Kasumi-1 (cell line): ENCODE data around the gene CTDSP2.
"Not testable (repeated sequence)": the region's sequence is repeated elsewhere in the genome, so short reads cannot be mapped to it uniquely, and the experiment has no call there.

Experiments
- DNase-seq, 2 experiments: peaks; one replicate each; lab custom pipeline; 2025; lab: John Stamatoyannopoulos, UW

Gene CTDSP2

DNA sequence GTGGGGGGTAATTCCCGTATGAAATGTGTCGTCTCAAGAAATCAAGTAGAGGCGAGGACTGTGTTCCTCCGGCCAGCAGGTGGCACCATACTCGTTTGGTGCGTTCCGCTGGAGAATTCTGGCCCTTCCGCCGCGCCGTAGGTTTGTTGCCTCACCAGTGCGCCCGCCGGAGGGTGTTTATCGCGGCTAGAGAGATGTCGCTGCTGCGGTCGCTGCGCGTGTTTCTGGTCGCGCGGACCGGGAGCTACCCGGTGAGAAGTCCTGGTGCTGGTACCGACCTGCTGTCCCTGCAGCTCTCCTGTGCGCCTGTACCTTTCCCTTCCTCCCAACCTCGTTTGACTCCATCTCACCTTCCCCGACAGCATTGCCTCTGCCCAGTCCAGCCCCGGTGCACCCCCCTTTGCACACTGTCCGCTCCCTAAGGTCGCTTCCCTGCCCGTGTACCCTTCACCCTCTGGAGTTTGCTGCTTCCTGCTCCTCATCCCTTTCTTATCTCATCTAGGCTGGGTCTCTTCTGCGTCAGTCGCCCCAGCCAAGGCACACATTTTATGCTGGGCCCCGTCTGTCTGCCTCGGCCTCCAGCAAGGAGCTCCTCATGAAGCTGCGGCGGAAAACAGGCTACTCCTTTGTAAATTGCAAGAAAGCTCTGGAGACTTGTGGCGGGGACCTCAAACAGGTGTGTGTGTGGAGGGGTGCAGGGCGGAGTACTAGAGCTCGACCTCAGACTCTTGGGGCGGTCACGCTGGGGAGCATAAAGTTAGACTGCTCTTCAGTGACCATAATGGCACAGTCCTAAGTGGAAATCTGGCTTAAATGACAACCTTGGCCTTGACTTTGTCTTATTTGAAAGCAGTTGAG lies 63.7 kb downstream of the CTDSP2 start, which contains the start of gene TSFM:
Gene TSFM, plus strand, starts transcription at position 180 of the 858 bp plus-strand sequence. Its CDS starts 15 bp downstream, at position 195.
- DNase-seq, result peak; percentile 95 to 96

DNA sequence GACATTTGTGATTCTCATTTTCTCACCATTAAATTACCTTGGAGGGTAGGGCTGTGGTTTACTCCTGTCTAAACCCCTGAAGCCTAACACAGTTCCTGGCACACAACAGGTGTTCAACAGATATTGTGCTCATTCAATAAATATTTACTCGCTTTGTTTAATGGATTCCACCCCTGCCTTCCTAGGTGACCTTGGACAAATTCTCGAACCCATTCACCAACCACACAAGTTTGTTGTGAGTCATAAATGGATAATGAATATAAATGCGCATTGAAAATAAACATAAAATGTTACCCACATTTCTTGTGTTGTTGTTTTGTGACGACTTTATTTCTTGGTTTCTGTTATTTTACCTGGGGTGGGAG lies 64.3 kb downstream of the CTDSP2 start:
- no peak for DNase-seq

DNA sequence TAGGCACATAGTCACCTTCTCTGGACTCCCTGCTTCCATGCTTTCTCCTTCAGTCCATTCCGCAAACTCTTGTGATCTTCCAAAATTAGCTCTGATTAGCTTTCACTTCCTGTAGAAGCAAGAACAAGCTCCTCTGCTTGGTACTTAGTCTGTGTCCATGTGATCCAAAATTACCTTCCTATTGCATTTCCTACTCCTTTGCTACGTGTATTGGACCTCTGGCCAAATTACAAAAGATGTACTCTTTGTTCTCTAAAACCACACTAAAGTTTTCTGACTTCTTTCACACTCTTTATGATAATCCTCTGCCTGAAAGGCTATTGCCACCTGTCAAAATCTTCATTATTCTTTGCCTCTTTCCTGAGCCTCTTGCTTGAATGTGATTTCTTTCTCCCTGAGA lies 64.7 kb downstream of the CTDSP2 start:
- no peak for DNase-seq

DNA sequence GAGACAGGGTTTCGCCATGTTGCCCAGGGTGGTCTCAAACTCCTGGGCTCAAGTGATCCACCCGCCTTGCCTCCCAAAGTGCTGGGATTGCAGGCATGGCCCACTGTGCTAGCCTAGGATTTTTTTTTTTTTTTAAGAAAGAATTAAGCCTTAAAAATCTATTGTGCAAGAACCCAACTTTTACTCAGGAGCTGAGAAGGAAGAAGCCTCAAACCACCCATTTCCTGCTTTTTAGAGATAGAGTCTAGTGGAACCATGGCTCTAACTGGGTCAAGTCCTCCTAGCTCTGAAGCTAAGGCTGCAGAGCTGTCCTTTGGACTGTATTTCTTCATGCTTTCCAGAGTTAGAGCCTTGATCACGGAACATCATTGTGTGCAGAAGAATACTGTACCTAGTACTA lies 65.3 kb downstream of the CTDSP2 start:
- DNase-seq, result peak; percentile 34 to 50

DNA sequence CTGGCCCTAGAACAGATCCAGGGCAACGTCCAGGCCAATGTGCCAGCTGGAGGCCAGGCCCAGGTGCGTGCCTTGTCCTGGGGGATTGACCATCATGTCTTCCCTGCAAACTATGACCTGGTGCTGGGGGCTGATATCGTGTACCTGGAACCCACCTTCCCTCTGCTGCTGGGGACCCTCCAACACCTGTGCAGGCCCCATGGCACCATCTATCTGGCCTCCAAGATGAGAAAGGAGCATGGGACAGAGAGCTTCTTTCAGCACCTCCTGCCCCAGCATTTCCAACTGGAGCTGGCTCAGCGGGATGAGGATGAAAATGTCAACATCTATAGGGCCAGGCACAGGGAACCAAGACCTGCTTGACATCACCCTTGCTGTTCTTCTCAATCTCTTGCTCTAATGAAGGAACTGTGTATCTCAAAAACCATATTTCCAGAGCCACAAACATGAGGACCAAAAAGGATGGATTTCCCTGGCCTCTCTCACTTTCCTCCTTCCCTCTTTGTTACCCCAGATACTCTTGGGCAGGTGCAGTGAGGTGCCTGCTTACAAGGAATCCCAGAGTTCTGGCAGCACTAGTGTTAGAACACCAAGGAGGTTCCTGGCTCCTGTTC lies 66.1 kb downstream of the CTDSP2 start:
- DNase-seq, result no peak

DNA sequence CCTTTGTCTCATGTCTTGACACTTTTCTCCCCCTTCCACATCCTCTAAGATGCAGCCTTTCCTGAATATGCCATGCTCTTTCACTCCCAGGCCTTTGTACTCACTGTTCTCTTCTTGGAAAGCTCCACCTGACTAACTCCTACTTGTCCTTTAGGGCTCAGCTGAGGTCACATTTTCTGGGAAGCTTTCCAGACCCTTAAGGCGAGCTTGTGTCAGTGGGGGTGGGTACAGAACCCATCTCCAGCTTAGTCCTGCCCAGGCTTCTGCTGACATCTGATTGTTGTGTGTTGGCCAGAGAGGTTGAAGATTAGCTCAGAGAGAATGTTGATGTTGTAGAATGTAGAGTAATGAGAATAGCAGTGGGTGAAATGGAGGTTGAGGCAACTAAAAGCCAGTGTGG lies 66.8 kb downstream of the CTDSP2 start:
- DNase-seq, result no peak

DNA sequence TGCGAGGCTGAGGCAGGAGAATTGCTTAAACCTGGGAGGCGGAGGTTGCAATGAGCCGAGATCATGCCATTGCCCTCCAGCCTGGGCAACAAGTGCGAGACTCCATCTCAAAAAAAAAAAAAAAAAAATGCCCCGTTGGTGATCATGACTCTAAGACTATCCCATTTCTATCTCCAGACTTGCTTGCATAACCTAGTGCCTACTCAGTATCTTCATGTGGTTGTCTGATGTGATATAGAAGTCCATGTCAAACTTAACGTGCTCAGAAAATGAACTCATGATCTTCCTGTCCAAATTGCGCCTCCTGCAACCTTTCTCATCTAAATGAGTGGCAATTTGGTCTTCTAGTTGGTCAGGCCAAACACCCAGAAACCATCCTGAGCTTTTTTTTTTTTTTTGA lies 68.6 kb downstream of the CTDSP2 start:
- no peak for DNase-seq

DNA sequence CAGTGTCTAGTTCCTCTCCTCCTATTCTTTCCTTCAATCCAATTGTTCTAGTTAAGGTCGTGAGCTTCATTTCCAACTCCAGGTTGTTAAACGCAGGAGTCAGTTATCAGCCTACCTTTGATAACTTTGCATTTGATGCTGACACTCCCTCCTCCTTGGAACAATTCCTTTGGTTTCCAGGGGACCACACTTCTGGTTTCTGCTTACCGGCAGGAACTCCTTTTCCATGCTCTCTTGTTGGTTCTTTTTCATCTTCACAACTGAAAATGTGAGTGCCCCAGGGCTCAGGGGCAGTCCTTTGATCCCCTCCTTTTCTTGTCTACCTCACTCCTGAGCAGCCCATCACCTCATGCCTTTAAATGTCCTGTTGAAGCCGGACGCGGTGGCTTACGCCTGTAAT lies 69.2 kb downstream of the CTDSP2 start:
- no peak for DNase-seq

DNA sequence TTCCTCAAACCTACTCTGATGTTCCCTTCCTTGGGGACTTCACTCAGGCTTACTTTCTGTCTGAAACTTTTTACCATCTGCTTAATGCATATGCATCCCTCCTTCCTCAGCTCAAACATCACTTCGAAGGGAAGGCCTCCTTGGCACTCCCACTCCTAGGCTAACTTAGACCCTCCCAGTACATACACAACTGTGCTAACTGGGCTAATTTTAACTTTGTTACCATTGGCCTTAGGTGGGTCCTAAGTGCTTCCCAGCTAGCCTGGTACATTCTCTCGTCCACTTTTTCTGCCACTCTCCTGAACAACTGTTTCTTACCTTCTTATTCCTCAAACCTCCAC lies 70.3 kb downstream of the CTDSP2 start:
- DNase-seq, result no peak

DNA sequence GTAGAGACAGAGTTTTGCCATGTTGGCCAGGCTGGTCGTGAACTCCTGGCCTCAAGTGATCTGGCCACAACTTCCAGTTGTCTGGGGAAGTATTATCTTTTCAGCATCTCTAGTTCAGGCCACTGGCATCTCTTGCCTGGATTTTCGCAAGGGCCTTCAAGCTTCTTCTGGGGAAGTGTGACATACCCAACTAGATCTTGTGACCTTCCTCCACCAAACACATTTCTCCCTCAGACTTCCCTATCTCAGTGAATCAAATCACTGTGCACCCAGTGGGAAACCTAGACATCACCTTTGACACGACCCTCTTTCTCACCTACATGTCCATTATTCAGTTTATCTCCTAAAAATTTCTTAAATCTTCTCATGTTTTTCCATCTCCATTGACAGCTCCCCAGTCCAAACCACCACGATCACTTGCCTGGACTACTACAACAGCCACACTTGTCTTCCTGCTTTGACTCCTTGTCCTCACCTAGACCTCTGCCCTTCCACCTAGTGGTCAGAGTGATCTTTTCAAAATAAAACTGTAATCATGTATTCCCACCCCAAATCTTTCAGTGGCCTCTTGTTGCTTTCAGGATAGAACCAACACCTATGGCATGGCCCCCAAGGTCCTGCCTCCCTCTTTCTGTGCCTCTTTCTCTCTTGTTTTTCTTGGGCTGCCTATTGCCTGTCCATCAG lies 70.8 kb downstream of the CTDSP2 start:
- peak in 1 of 2 experiments; percentile 10 for DNase-seq

DNA sequence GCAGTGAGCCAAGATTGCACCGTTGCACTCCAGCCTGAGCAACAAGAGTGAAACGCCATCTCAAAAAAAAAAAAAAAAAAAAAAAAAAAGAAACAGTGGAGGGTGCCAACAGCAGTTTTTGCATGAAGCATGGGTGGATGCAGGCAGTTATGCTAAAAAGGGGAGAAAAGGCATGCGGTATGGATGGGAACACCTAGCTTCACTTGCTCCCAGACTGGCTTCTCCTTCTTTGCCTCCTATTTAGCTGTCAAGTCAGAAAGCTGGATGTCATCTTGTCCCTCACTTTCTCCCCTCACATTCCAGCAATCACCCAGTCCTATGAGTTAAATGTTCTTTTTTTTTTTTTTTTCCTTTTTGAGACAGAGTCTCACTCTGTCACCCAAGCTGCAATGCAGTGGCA lies 71.5 kb downstream of the CTDSP2 start:
- no peak for DNase-seq

DNA sequence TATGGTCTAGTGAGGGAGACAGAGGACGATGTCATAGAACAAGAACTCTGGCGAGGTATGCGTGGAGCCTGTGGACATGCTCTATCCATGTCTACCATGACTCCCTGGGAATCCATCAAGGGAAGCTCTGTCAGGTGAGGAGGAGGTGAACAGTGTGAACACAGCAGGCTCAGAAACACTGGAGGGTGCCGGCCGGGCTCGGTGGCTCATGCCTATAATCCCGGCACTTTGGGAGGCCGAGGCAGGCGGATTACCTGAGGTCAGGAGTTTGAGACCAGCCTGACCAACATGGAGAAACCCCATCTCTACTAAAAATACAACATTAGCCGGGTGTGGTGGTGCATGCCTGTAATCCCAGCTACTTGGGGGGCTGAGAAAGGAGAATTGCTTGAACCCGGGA lies 71.9 kb downstream of the CTDSP2 start:
- not testable (repeated sequence) for DNase-seq

DNA sequence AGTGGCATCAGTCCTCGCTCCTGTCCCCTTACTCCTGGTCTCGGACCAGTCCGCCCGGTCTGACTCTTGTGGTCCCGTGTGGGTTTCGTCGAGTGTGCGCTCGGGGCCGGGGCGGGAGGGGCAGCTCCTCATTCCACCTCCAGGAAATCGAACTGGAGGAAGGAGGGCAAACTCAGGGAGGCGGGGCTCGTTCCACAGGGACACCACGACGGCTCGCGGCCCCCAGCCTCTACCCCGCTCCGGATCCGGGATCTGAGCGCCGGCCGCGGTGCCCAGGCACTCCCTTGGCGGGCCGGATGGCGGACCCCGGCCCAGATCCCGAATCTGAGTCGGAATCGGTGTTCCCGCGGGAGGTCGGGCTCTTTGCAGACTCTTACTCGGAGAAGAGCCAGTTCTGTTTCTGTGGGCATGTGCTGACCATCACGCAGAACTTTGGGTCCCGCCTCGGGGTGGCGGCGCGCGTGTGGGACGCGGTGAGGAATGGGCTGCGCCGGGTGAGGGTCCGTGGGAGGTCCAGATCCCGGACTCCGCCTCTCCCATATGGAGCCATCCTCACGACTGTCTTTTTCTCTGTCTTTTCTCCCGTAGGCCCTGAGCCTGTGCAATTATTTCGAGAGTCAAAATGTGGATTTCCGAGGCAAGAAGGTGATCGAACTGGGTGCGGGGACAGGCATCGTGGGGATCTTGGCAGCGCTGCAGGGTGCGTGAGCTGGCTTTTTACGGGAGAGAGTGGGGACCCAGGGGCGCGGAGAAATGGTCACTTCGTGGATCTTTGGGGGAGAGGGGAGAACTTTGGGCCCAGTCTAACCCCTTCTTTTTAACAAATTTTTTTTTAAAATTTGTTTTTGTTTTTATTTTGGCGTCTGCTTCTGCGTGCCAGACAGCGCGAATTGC lies 73.9 kb downstream of the CTDSP2 start, which contains the start of gene EEF1AKMT3:
Gene EEF1AKMT3, plus strand, starts transcription at position 186 of the 894 bp plus-strand sequence. Its CDS starts 111 bp downstream, at position 297.
- peak; percentile 51 to 54 for DNase-seq

DNA sequence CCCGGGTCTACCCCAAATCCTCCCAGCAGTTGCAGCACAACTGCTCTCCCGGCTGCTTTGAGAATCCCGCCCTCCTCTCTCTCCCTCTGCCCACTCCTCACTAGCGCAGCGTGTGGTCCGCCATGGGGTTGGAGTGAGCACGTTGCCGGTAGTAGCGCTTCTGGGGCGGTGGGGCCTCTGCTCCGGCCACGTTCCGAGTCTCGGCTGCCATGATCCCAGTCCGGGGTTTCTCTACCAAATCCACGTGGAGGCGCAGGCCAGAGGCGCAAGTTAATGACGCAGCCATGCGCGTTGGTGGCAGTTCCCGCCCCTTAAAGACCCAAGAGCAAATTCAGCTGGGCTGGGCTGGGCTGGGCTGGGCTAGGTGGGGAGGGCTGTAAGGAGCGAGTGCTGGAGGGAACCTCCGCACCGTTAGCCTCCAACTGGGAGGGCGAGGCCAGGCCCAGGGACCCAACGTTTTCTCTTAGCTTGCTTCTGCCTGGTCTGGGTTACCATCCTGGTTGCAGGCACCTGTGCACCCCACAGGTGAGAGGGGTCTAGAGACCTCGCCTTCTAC lies 74.6 kb downstream of the CTDSP2 start, which contains the start of gene METTL1:
Gene METTL1, minus strand, starts transcription at position 233 of the 556 bp plus-strand sequence. Its CDS starts 22 bp downstream, at position 211.
- DNase-seq, result peak; percentile 92 to 93

DNA sequence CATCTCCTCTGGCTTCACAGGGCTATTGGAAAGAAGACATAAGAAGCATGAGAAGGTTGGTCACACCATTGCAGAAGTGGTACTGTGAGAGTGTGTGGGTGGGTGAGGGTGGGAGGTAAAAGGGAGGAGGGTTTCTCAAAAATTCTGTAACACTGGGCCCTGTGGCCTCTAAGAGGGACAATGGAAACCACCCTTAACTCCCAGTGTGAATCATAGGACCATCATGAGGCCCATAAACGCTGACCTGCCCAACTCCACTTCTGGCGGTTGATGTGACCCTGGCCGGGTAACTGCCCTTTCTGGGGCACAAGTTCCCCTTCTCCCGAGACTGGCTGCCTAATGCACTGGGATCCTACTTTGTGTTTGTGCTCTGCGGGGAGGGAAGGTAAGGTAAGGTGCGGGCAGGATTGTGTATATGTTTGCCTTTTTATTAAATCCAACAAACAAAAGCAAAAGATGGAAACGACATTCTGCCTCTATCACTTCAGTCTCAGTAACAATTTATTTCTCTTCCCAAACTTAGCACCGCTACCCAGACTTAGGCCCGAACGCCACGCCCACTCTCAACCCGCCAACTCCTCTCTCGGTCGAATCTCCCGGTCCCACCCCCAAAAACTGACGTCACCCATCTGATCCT lies 75.2 kb downstream of the CTDSP2 start:
- peak; percentile 95 to 96 for DNase-seq

DNA sequence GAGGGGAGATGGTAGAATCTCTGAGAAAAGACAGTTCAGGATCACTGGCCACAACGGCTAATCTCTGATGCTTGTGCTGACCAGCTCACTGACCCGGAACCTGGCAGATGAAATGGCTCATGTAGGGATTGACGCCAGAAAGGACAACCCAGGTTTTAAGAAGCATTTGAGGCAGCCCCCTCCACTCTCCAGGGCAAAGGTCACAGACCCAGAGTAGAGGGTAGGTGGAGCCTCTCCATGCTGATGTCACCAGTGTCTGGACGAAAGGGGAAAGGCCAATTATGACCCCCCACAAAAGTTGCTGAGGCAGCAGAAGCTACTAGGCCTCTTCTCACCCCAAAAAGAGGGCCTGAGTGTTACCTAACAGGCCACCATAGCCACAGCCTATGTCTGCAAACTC lies 75.8 kb downstream of the CTDSP2 start:
- DNase-seq, result no peak
